ENCODE measurements around the gene FNBP1.
A peak's percentile ranks its signal among the peaks of the same experiment; 100 is the strongest.

The FNBP1 gene

DNA sequence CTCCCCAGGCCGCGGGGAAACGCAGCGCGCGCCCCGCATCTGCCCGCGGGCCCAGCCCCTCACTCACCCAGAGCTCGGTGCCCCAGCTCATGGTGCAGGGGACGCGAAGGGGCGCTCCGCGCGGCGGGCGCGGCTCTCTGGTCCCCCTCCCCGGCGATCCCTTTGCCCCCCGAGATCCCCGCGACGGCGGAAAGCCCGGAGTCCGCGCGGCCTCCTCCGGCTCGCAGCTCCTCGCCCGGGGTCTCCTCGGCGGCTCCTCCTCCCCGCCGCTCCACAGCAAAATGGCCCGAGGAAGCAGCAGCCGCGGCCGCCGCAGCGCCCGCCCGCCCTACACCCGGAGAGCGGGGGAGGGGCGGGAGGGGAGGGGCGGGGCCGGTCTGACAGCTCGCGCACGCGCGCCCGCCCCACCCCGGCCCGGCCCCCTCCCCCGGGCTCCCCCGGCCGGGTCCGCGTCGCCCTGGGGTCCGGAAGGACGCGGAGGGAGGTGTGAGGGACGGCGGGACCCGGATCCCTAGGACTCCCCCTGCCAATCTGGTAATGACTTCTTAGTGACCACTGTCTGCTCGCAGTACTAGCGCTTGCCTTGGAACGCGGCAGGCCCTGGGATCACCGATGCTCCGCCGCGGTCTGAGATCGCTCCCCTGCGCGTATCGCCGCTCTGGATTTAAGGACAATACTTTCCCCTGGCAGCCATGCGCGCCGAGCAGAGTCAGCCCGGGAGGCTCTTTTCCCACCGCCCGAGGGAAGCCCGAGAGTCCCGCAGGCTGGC lies at the start of gene FNBP1:
Gene FNBP1 (minus strand): TSS at position 305 of the 769 bp plus-strand sequence. CDS start 214 bp downstream, at position 91.
- TF ChIP-seq POLR2A (IDR thresholded peaks at IDR 0.05; ENCODE audit: extremely low read depth, insufficient read length) = peak; percentile 77
- TF ChIP-seq, protein P1, sequence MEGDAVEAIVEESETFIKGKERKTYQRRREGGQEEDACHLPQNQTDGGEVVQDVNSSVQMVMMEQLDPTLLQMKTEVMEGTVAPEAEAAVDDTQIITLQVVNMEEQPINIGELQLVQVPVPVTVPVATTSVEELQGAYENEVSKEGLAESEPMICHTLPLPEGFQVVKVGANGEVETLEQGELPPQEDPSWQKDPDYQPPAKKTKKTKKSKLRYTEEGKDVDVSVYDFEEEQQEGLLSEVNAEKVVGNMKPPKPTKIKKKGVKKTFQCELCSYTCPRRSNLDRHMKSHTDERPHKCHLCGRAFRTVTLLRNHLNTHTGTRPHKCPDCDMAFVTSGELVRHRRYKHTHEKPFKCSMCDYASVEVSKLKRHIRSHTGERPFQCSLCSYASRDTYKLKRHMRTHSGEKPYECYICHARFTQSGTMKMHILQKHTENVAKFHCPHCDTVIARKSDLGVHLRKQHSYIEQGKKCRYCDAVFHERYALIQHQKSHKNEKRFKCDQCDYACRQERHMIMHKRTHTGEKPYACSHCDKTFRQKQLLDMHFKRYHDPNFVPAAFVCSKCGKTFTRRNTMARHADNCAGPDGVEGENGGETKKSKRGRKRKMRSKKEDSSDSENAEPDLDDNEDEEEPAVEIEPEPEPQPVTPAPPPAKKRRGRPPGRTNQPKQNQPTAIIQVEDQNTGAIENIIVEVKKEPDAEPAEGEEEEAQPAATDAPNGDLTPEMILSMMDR (IDR thresholded peaks at IDR 0.05; ENCODE audit: low read depth, low read length) = no peak
- TF ChIP-seq, protein P2, sequence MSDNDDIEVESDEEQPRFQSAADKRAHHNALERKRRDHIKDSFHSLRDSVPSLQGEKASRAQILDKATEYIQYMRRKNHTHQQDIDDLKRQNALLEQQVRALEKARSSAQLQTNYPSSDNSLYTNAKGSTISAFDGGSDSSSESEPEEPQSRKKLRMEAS (IDR thresholded peaks at IDR 0.05; ENCODE audit: low read depth, low read length) = no peak
- TF ChIP-seq MYC (IDR thresholded peaks at IDR 0.05; ENCODE audit: low read depth, low read length) = no peak
- peak within 1 kb of the TSS; percentile 83 for H3K4me3 ChIP-seq (ENCODE audit: low read depth, low read length)
- DNase-seq (ENCODE audit: low read depth) = peak; percentile 86

DNA sequence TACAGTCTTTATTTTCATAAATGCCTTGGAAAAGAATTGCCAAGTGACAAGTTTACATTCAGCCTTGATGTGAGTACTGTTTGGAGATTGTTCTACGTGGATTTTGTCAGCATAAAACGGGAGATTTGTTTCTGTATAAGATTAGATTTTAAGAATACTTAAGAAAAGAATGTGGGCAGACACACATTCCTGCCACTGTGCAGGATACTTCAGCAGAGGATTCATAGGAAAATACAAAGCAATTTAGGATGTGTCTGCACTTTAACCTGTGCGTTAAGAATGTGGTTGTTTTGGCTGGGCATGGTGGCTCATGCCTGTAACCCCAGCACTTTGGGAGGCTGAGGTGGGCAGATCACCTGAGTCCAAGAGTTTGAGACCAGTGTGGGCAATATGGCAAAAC lies 47.9 kb upstream of the FNBP1 start:
- TF ChIP-seq, protein P2 (IDR thresholded peaks at IDR 0.05; ENCODE audit: low read depth, low read length) = no peak
- no peak overlapping the region for H3K4me3 ChIP-seq (ENCODE audit: low read depth, low read length)
- DNase-seq (ENCODE audit: low read depth) = no peak

DNA sequence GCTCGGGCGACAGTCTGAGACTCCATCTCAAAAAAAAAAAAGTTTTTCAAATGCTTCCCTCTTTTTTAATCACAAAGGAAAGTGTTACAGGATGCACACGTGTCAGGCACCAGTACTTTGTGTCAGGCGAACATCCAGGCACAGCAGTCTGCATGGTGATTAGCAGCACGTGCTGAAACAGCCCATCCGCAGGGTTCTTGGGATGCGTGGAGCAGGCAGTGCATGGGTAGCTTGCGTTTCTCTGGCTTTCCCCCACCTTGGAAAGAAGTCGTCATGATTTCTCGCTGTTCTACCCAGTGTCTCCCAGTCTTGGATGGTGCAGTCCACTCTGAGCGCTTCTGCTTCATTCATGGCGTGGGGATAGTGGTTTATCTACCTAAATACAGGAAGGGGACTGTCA lies 46.2 kb upstream of the FNBP1 start:
- no peak for DNase-seq (ENCODE audit: low read depth)
- no peak overlapping the region for H3K4me3 ChIP-seq (ENCODE audit: low read depth, low read length)
- TF ChIP-seq, protein P2 (IDR thresholded peaks at IDR 0.05; ENCODE audit: low read depth, low read length) = no peak
- TF ChIP-seq MYC (IDR thresholded peaks at IDR 0.05; ENCODE audit: low read depth, low read length) (no peak), POLR2A (IDR thresholded peaks at IDR 0.05; ENCODE audit: extremely low read depth, insufficient read length) (no peak)
- TF ChIP-seq, protein P1 (IDR thresholded peaks at IDR 0.05; ENCODE audit: low read depth, low read length) = no peak

DNA sequence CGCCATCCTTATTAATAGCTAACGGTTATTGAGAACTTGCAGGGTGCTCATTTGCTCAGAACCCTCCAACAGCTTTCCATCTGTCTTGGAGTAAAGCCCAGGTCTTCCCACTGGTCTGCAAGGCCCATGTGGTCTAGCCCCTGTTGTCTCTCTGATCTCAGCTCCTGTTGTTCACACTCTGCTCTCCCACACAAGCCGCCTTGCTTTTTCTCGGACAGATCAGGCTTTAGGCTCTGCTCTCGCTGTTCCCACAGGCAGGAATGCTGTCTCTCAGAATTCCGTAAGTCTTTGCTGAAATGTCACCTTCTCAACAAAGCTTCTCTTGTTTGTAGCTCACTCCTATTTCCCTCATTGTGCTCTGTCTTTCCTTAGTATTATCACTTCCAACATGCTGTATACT lies 45.1 kb upstream of the FNBP1 start:
- no peak for DNase-seq (ENCODE audit: low read depth)
- H3K4me3 ChIP-seq (ENCODE audit: low read depth, low read length) = no peak overlapping the region
- TF ChIP-seq MYC (IDR thresholded peaks at IDR 0.05; ENCODE audit: low read depth, low read length) (no peak), POLR2A (IDR thresholded peaks at IDR 0.05; ENCODE audit: extremely low read depth, insufficient read length) (no peak)
- TF ChIP-seq, protein P1 (IDR thresholded peaks at IDR 0.05; ENCODE audit: low read depth, low read length) = no peak
- TF ChIP-seq, protein P2 (IDR thresholded peaks at IDR 0.05; ENCODE audit: low read depth, low read length) = no peak

DNA sequence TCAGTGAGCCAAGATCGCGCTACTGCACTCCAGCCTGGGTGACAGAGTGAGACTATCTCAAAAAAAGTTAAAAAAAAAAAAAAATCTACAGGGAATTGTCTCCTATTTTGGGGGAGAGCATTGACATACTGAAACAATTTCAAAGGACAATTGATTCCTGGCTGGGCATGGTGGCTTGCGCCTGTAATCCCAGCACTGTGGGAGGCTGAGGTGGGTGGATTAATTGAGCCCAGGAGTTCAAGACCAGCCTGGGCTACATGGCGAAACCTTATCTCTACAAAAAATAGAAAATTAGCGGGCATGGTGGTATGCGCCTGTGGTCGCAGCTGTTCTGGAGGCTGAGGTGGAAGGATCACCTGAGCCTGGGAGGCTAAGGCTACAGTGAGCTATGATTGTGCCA lies 41.3 kb upstream of the FNBP1 start:
- DNase-seq (ENCODE audit: low read depth) = no peak
- TF ChIP-seq, protein P1 (IDR thresholded peaks at IDR 0.05; ENCODE audit: low read depth, low read length) = no peak
- no peak for TF ChIP-seq MYC (IDR thresholded peaks at IDR 0.05; ENCODE audit: low read depth, low read length)
- TF ChIP-seq, protein P2 (IDR thresholded peaks at IDR 0.05; ENCODE audit: low read depth, low read length) = no peak
- TF ChIP-seq POLR2A (IDR thresholded peaks at IDR 0.05; ENCODE audit: extremely low read depth, insufficient read length) = no peak
- no peak overlapping the region for H3K4me3 ChIP-seq (ENCODE audit: low read depth, low read length)

- no peak for DNase-seq (ENCODE audit: low read depth)
- no peak overlapping the region for H3K4me3 ChIP-seq (ENCODE audit: low read depth, low read length)
- TF ChIP-seq, protein P1 (IDR thresholded peaks at IDR 0.05; ENCODE audit: low read depth, low read length) = no peak
- TF ChIP-seq POLR2A (IDR thresholded peaks at IDR 0.05; ENCODE audit: extremely low read depth, insufficient read length) = no peak
- TF ChIP-seq MYC (IDR thresholded peaks at IDR 0.05; ENCODE audit: low read depth, low read length) = no peak
- TF ChIP-seq, protein P2 (IDR thresholded peaks at IDR 0.05; ENCODE audit: low read depth, low read length) = no peak
Measured at GRCh38 chr9:130078547-130078946, 35.6 kb upstream of the FNBP1 start.
